ENCODE measurements around the gene ZNF282. TPM values are rescaled to one million over a fixed set of nuclear protein-coding genes. Genes with fewer than 3 reads are reported as not detected.
A peak's percentile ranks its signal among the peaks of the same experiment; 100 is the strongest.

Gene ZNF282
- total RNA-seq, 4 donors from 2014 or later = 18.3 to 40.8 (median 22.2) TPM

GRCh38 chr7:149205690-149206381 lies 10.5 kb downstream of the ZNF282 start:
- no peaks in the 10 kb centered on the region for H3K9me3 ChIP-seq
- H3K4me1 ChIP-seq = no peaks in the 10 kb centered on the region
- peaks cover 0 to 44% (median 14%) of the 10 kb centered on the region in 4 donors for H3K36me3 ChIP-seq
- no peak for TF ChIP-seq CTCF (IDR thresholded peaks at IDR 0.05)
- TF ChIP-seq POLR2AphosphoS5 (IDR thresholded peaks at IDR 0.05) = peak in 1 of 3 donors; percentile 19
- 35 to 59% methylated on average over 2 to 18 of the region's 18 CpGs for WGBS, 2 donors (ENCODE audit: low coverage in 1 of 2)
- H3K27ac ChIP-seq = no peak overlapping the region
- DNase-seq = peak; percentile 22
- H3K27me3 ChIP-seq = no peaks in the 10 kb centered on the region
- in situ Hi-C loops (cut with MboI; ENCODE audit: low pct_ligation_motif_present in 1 of 4, low pct_unique_long_range_greater_than_20kb in 1 of 4, low sequenced_read_pairs in 3 of 4) = no loop called here
- intact Hi-C loops (cut with DNase I; ENCODE audit: low total_unique reads) = no loop called here
- H3K4me3 ChIP-seq = no peak overlapping the region

GRCh38 chr7:149207324-149208035 lies 12.1 kb downstream of the ZNF282 start:
- H3K27me3 ChIP-seq = no peaks in the 10 kb centered on the region
- H3K9me3 ChIP-seq = no peaks in the 10 kb centered on the region
- no peak for DNase-seq
- no peak overlapping the region for H3K27ac ChIP-seq
- TF ChIP-seq CTCF (IDR thresholded peaks at IDR 0.05) (no peak), EP300 (IDR thresholded peaks at IDR 0.05; ENCODE audit: low read depth) (no peak), POLR2AphosphoS5 (IDR thresholded peaks at IDR 0.05) (no peak), POLR2A (IDR thresholded peaks at IDR 0.05) (no peak)
- 0 to 92% methylated on average over 1 to 35 of the region's 35 CpGs for WGBS, 2 donors (ENCODE audit: low coverage in 1 of 2)
- H3K4me3 ChIP-seq = no peak overlapping the region
- intact Hi-C loops (cut with DNase I; ENCODE audit: low total_unique reads) = no loop called here
- H3K36me3 ChIP-seq = peaks cover 0 to 47% (median 20%) of the 10 kb centered on the region in 4 donors
- H3K4me1 ChIP-seq = no peaks in the 10 kb centered on the region
- in situ Hi-C loops (cut with MboI; ENCODE audit: low pct_ligation_motif_present in 1 of 4, low pct_unique_long_range_greater_than_20kb in 1 of 4, low sequenced_read_pairs in 3 of 4) = no loop called here

- WGBS, 2 donors (ENCODE audit: low coverage in 1 of 2) = 70 to 80% methylated on average over 3 to 7 of the region's 7 CpGs
- Histone ChIP-seq H3K4me1 (no peaks in the 10 kb centered on the region), H3K9me3 (no peaks in the 10 kb centered on the region), H3K4me3 (no peak overlapping the region), H3K27ac (no peak overlapping the region), H3K36me3 (peaks cover 0 to 62% (median 29%) of the 10 kb centered on the region in 4 donors), H3K27me3 (no peaks in the 10 kb centered on the region)
- DNase-seq = peak; percentile 45
- TF ChIP-seq CTCF (IDR thresholded peaks at IDR 0.05) (peak; percentile 23 to 44 (median 37)), POLR2A (IDR thresholded peaks at IDR 0.05) (no peak), EP300 (IDR thresholded peaks at IDR 0.05; ENCODE audit: low read depth) (no peak), POLR2AphosphoS5 (IDR thresholded peaks at IDR 0.05) (no peak)
- intact Hi-C loops (cut with DNase I; ENCODE audit: low total_unique reads) (no loop called here), in situ Hi-C loops (cut with MboI; ENCODE audit: low pct_ligation_motif_present in 1 of 4, low pct_unique_long_range_greater_than_20kb in 1 of 4, low sequenced_read_pairs in 3 of 4) (no loop called here)
Measured at GRCh38 chr7:149209518-149210269, 14.3 kb downstream of the ZNF282 start.

DNA sequence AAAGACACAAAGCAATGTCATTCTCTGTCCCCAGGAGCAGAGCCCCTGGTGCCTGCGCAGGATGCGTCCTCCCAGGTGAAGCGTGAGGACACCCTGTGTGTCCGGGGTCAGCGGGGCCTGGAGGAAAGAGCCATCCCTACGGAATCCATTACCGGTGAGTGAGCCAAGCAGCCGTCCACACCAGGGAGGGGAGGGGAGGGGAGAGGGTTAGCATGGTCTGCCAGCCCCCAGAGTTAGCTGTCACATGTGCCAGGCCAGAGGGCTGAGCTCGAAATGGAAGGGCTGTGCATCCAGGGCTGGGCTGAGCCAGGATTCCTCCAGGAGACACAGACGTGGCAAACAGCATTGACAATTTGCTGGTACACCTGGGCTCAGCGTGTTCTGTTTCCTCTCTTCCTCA lies 15.2 kb downstream of the ZNF282 start:
- H3K27me3 ChIP-seq = no peaks in the 10 kb centered on the region
- H3K4me3 ChIP-seq = no peak overlapping the region
- TF ChIP-seq POLR2AphosphoS5 (IDR thresholded peaks at IDR 0.05) (no peak), EP300 (IDR thresholded peaks at IDR 0.05; ENCODE audit: low read depth) (no peak), POLR2A (IDR thresholded peaks at IDR 0.05) (no peak)
- intact Hi-C loops (cut with DNase I; ENCODE audit: low total_unique reads) (no loop called here), in situ Hi-C loops (cut with MboI; ENCODE audit: low pct_ligation_motif_present in 1 of 4, low pct_unique_long_range_greater_than_20kb in 1 of 4, low sequenced_read_pairs in 3 of 4) (no loop called here)
- no peak for DNase-seq
- peaks cover 0 to 66% (median 32%) of the 10 kb centered on the region in 4 donors for H3K36me3 ChIP-seq
- no peaks in the 10 kb centered on the region for H3K4me1 ChIP-seq
- H3K27ac ChIP-seq = no peak overlapping the region
- no peaks in the 10 kb centered on the region for H3K9me3 ChIP-seq
- WGBS, 2 donors (ENCODE audit: low coverage in 1 of 2) = 77 to 93% methylated on average over 3 to 11 of the region's 11 CpGs
